Measurements from ENCODE around the gene GNS.

Gene GNS

DNA sequence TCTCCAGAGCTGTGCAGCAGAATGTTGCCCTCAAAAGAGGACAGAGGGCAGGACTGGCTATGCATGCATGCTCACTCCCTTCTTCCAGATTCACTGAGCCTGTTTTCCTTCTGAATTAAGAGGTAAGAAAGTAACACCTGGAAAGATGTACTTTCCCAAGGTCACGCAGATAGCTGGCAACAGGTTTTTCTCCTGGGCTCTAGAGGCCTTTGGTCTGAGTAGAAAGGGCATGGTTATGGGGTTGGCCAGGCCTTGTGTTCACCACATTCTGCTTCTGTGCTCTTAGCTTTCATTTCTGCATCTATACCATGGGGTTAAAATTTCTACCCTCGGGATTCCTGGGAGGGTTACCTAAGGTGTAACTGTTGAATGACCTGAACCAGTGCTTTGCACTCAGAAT, 91.4 kb downstream of the GNS start:
- TF ChIP-seq POLR2A (IDR thresholded peaks at IDR 0.05; ENCODE audit: low read depth, low read length): no peak
- no peak for TF ChIP-seq TAF1 (IDR thresholded peaks at IDR 0.05; ENCODE audit: borderline replicate concordance, low read depth, low read length)
- no peak for TF ChIP-seq POLR2AphosphoS5 (IDR thresholded peaks at IDR 0.05; ENCODE audit: low read depth, low read length)
- FAIRE-seq (no peak), DNase-seq (ENCODE audit: insufficient read length) (no peak)

GRCh38 chr12:64666054-64666914, 92.9 kb downstream of the GNS start:
- TF ChIP-seq POLR2AphosphoS5 (IDR thresholded peaks at IDR 0.05; ENCODE audit: low read depth, low read length) (no peak), TAF1 (IDR thresholded peaks at IDR 0.05; ENCODE audit: borderline replicate concordance, low read depth, low read length) (no peak), POLR2A (IDR thresholded peaks at IDR 0.05; ENCODE audit: low read depth, low read length) (no peak)
- FAIRE-seq: no peak
- DNase-seq (ENCODE audit: insufficient read length): no peak

- no peak for DNase-seq (ENCODE audit: insufficient read length)
- peak; percentile 69 for FAIRE-seq
- peak; percentile 97 for TF ChIP-seq POLR2A (IDR thresholded peaks at IDR 0.05; ENCODE audit: low read depth, low read length)
- TF ChIP-seq POLR2AphosphoS5 (IDR thresholded peaks at IDR 0.05; ENCODE audit: low read depth, low read length): peak; percentile 97
- TF ChIP-seq TAF1 (IDR thresholded peaks at IDR 0.05; ENCODE audit: borderline replicate concordance, low read depth, low read length): 0 out of 2 replicates have a peak, but pooled peaks have one; percentile 38
Observed at GRCh38 chr12:64665514-64665913, 93.7 kb downstream of the GNS start.

All from GM12892 (cell line).